K562 (cell line): ENCODE measurements around the gene PITPNM3. TPM values are rescaled to one million over a fixed set of nuclear protein-coding genes. Genes with fewer than 3 reads are reported as not detected.

Source experiments
- ATF1 ChIP-seq, 2 experiments: fragments of 450-650 bp in 1 of 2; IDR thresholded peaks; 2 replicates each; pipeline ENCODE4 v1.6.1; 2016; ENCODE audit warnings: missing compliant biosample characterization in 1 of 2, missing genetic modification characterization in 1 of 2
- CHD7 ChIP-seq: fragments of 200-600 bp; sonication (generic); IDR thresholded peaks from one replicate; pipeline ENCODE4 v1.6.1; 2012; ENCODE audit warnings: mild to moderate bottlenecking, low read depth, low read length, inconsistent platforms
- DIDO1 ChIP-seq: fragments of 450-650 bp; IDR thresholded peaks from 2 replicates; pipeline ENCODE4 v1.6.1; 2016; ENCODE audit warnings: low read depth, missing biosample characterization, missing genetic modification characterization
- EWSR1 ChIP-seq: fragments of 450-650 bp; IDR thresholded peaks from 2 replicates; pipeline ENCODE4 v1.6.1; 2018; ENCODE audit warnings: borderline replicate concordance, mild to moderate bottlenecking, low read depth, moderate library complexity; ENCODE audit not compliant: partially characterized antibody
- HDGF ChIP-seq: fragments of 450-650 bp; IDR thresholded peaks from 2 replicates; pipeline ENCODE4 v1.6.1; 2016
- MBD2 ChIP-seq: sonication (generic); IDR thresholded peaks from 2 replicates; pipeline ENCODE4 v1.6.1; 2016; ENCODE audit warnings: low read depth, borderline replicate concordance
- NFIX ChIP-seq: fragments of 250-450 bp; sonication (Bioruptor Pico); IDR thresholded peaks from 2 replicates; pipeline ENCODE4 v1.4.0; 2020; ENCODE audit warnings: low read depth, mild to moderate bottlenecking, moderate library complexity
- TBL1XR1 ChIP-seq, 2 experiments: IDR thresholded peaks; 2 replicates each; pipeline ENCODE4 v1.6.1; 2012; ENCODE audit warnings: improper control_type of control experiment in 2 of 2, low read length in 2 of 2, mild to moderate bottlenecking in 1 of 2
- ZBED1 ChIP-seq: IDR thresholded peaks from 2 replicates; pipeline ENCODE4 v1.6.1; 2014
- ZNF311 ChIP-seq: fragments of 250-450 bp; sonication (Bioruptor Pico); IDR thresholded peaks from 2 replicates; pipeline ENCODE4 v1.4.0; 2020; ENCODE audit warnings: mild to moderate bottlenecking, moderate library complexity
- ZNF436 ChIP-seq: fragments of 250-450, 450-650 bp; sonication (Bioruptor Pico); formaldehyde crosslinking; IDR thresholded peaks from 2 replicates; pipeline ENCODE4 v1.7.0; 2020; ENCODE audit warnings: mild to moderate bottlenecking
- ZNF512 ChIP-seq: IDR thresholded peaks from 2 replicates; pipeline ENCODE4 v1.6.1; 2016; ENCODE audit warnings: missing genetic modification characterization, missing compliant biosample characterization
- ZNF785 ChIP-seq: fragments of 250-450 bp; sonication (Bioruptor Pico); IDR thresholded peaks from 2 replicates; pipeline ENCODE4 v1.4.0; 2020; ENCODE audit warnings: mild to moderate bottlenecking
- polyA plus RNA-seq, 8 experiments: library from polyadenylated mRNA; depleted of rRNA in 4 of 8; stranded (reverse) in 5 of 8; unstranded in 3 of 8; fragments of >200 nt; fragmentation: Nextera tagmentation in 2 of 8; fragmentation: Illumina TruSeq in 1 of 8; extraction: Ambion mirVana in 2 of 8; extraction: Trizol in 1 of 8; gene quantifications; 2 replicates each; pipeline versions ENCODE4 v1.2.1 to v1.2.3, GENCODE V29; 2011 to 2014; ENCODE audit warnings: inconsistent platforms in 1 of 8, missing spikeins in 1 of 8
- total RNA-seq, 7 experiments: library from RNA; depleted of rRNA in 6 of 7; stranded (reverse); fragments of >200 nt in 6 of 7; fragmentation: Illumina TruSeq in 2 of 7; extraction: Trizol in 2 of 7; gene quantifications; 2 replicates each; pipeline versions ENCODE4 v1.2.1 to v1.2.3, GENCODE V29; 2011 to 2021; ENCODE audit warnings: low replicate concordance in 1 of 7

Gene PITPNM3
- total and polyA plus RNA-seq, 9 of the 15 experiments (the other 6 are each of a cell fraction or from before 2014, with no cell fraction given) = 0.14 to 0.38 (median 0.22) TPM; not detected in 2

GRCh38 chr17:6421700-6422604, 134.4 kb downstream of the PITPNM3 start (continued):
- TF ChIP-seq CHD7 = no peak
- no peak for TF ChIP-seq HDGF
- no peak for TF ChIP-seq ZNF311 (CRISPR knock-in tag)
- TF ChIP-seq ZNF436 (CRISPR knock-in tag) = no peak
- TF ChIP-seq TBL1XR1 (IDR thresholded peaks at IDR 0.05; ENCODE audit: low read length in 2 of 2) = no peak
- no peak for TF ChIP-seq MBD2
- TF ChIP-seq EWSR1 = no peak
- TF ChIP-seq ZNF512 (tag) = peak; percentile 55
- TF ChIP-seq DIDO1 (tag) = no peak
- TF ChIP-seq ZNF785 (CRISPR knock-in tag) = no peak
- no peak for TF ChIP-seq ATF1 (CRISPR knock-in tag; IDR thresholded peaks at IDR 0.05)
- TF ChIP-seq ATF1 (tag; IDR thresholded peaks at IDR 0.05) = peak; percentile 47
- TF ChIP-seq NFIX (CRISPR knock-in tag) = no peak
- TF ChIP-seq ZBED1 = no peak
